GM23338 (cell line): ENCODE data around the gene FAF2. TPM values are rescaled to one million over a fixed set of nuclear protein-coding genes. Genes with fewer than 3 reads are reported as not detected.

Source experiments
- ATAC-seq: fragments of 200-7000 bp; cut with Tn5 transposase; 3 replicates; pipeline ENCODE4 v1.9.1; 2020
- DNase-seq: peaks from one replicate; pipeline ENCODE4 v3.0.0-alpha.2; 2015; ENCODE audit warnings: low spot score
- H2AFZ ChIP-seq: fragments of 200-600 bp; sonication (generic); 2 replicates; pipeline ENCODE4 v1.8.0; 2016; ENCODE audit warnings: antibody characterized with exemption, mild to moderate bottlenecking, moderate library complexity
- H3F3A ChIP-seq: fragments of 200-600 bp; sonication (generic); replicated peaks from 2 replicates; pipeline ENCODE4 v1.8.0; 2017; ENCODE audit warnings: antibody characterized with exemption, mixed run types, low read depth
- H3K27ac ChIP-seq: fragments of 200-600 bp; sonication (generic); 2 replicates; pipeline ENCODE4 v1.6.1; 2016; ENCODE audit warnings: low read depth
- H3K27me3 ChIP-seq: fragments of 200-600 bp; sonication (generic); 2 replicates; pipeline ENCODE4 v1.8.0; 2016; ENCODE audit warnings: mild to moderate bottlenecking, mixed run types, moderate library complexity; ENCODE audit not compliant: insufficient read depth
- H3K36me3 ChIP-seq: fragments of 200-600 bp; sonication (generic); 2 replicates; pipeline ENCODE4 v1.8.0; 2016; ENCODE audit warnings: mild to moderate bottlenecking; ENCODE audit not compliant: insufficient read depth
- H3K4me1 ChIP-seq: fragments of 200-600 bp; sonication (generic); 2 replicates; pipeline ENCODE4 v1.8.0; 2016; ENCODE audit warnings: mild to moderate bottlenecking, moderate library complexity; ENCODE audit not compliant: insufficient read depth
- H3K4me2 ChIP-seq: fragments of 200-600 bp; sonication (generic); 2 replicates; pipeline ENCODE4 v1.7.1; 2017; ENCODE audit warnings: mixed run types
- H3K4me3 ChIP-seq: fragments of 200-600 bp; sonication (generic); 2 replicates; pipeline ENCODE4 v1.6.1; 2016; ENCODE audit warnings: mixed run types
- H3K79me2 ChIP-seq: fragments of 200-600 bp; sonication (generic); replicated peaks from 2 replicates; pipeline ENCODE4 v1.8.0; 2017; ENCODE audit warnings: mild to moderate bottlenecking; ENCODE audit not compliant: insufficient read depth
- H3K9me2 ChIP-seq: fragments of 200-600 bp; sonication (generic); 2 replicates; pipeline ENCODE4 v1.8.0; 2017; ENCODE audit not compliant: insufficient read depth
- H4K20me1 ChIP-seq: fragments of 200-600 bp; sonication (generic); replicated peaks from 2 replicates; pipeline ENCODE4 v1.8.0; 2017; ENCODE audit warnings: mild to moderate bottlenecking; ENCODE audit not compliant: insufficient read depth
- H3K27ac Mint-ChIP-seq: 2 replicates; pipeline ENCODE4 v1.8.0; 2020; ENCODE audit warnings: inconsistent platforms, mild to moderate bottlenecking, moderate library complexity, mixed read lengths
- H3K27me3 Mint-ChIP-seq: 3 replicates; pipeline ENCODE4 v1.8.0; 2022; ENCODE audit warnings: low read depth, mild to moderate bottlenecking, moderate library complexity, mixed read lengths, inconsistent platforms; ENCODE audit not compliant: insufficient read depth, poor library complexity
- H3K36me3 Mint-ChIP-seq: 3 replicates; pipeline ENCODE4 v1.8.0; 2021; ENCODE audit warnings: low read depth, mild to moderate bottlenecking, inconsistent platforms, moderate library complexity, mixed read lengths
- H3K4me1 Mint-ChIP-seq: 3 replicates; pipeline ENCODE4 v1.8.0; 2020; ENCODE audit warnings: mild to moderate bottlenecking, inconsistent platforms, mixed read lengths
- H3K4me3 Mint-ChIP-seq: 3 replicates; pipeline ENCODE4 v1.8.0; 2021; ENCODE audit warnings: moderate library complexity, mild to moderate bottlenecking, inconsistent platforms, mixed read lengths
- H3K9me3 Mint-ChIP-seq: 3 replicates; pipeline ENCODE4 v1.8.0; 2020; ENCODE audit warnings: moderate library complexity, mild to moderate bottlenecking, inconsistent platforms, mixed read lengths
- CREB1 ChIP-seq: fragments of 250-450 bp; sonication (Bioruptor Pico); IDR thresholded peaks from 2 replicates; pipeline ENCODE4 v1.5.0; 2020; ENCODE audit warnings: low read depth, mild to moderate bottlenecking, moderate library complexity
- EZH2 ChIP-seq: fragments of 200-600 bp; sonication (generic); IDR thresholded peaks from one replicate; pipeline ENCODE4 v1.8.0; 2017; ENCODE audit warnings: antibody characterized with exemption, mild to moderate bottlenecking, low read depth; ENCODE audit not compliant: unreplicated experiment
- EZH2phosphoT487 ChIP-seq: fragments of 200-600 bp; sonication (generic); IDR thresholded peaks from one replicate; pipeline ENCODE4 v1.8.1; 2018; ENCODE audit warnings: antibody characterized with exemption; ENCODE audit not compliant: unreplicated experiment
- JUNB ChIP-seq: IDR thresholded peaks from one replicate; pipeline ENCODE4 v1.6.1; 2016; ENCODE audit warnings: antibody characterized with exemption; ENCODE audit not compliant: unreplicated experiment
- NANOG ChIP-seq: IDR thresholded peaks from 2 replicates; pipeline ENCODE4 v1.6.1; 2016; ENCODE audit warnings: antibody characterized with exemption, borderline replicate concordance
- POLR2AphosphoS5 ChIP-seq: IDR thresholded peaks from 2 replicates; pipeline ENCODE4 v1.6.1; 2016; ENCODE audit warnings: antibody characterized with exemption, low read depth
- STAT1 ChIP-seq: IDR thresholded peaks from one replicate; pipeline ENCODE4 v1.6.1; 2016; ENCODE audit warnings: antibody characterized with exemption; ENCODE audit not compliant: unreplicated experiment
- ZNF114 ChIP-seq: fragments of 250-450 bp; sonication (Bioruptor Pico); IDR thresholded peaks from 2 replicates; pipeline ENCODE4 v1.5.0; 2020; ENCODE audit warnings: mild to moderate bottlenecking, moderate library complexity
- ZNF331 ChIP-seq: fragments of 250-450 bp; sonication (Bioruptor Pico); IDR thresholded peaks from 2 replicates; pipeline ENCODE4 v1.5.0; 2020; ENCODE audit warnings: low read depth, mild to moderate bottlenecking, moderate library complexity
- polyA plus RNA-seq: library from polyadenylated mRNA; unstranded; fragments of >200 nt; fragmentation: Nextera tagmentation; extraction: Ambion mirVana; gene quantifications from 2 replicates; pipeline ENCODE4 v1.2.1, GENCODE V29; 2016
- total RNA-seq: library from RNA; depleted of rRNA; stranded (reverse); fragments of >200 nt; shearing (Covaris generic); gene quantifications from 2 replicates; pipeline ENCODE4 v1.2.3, GENCODE V29; 2014
- TF ChIP-seq, protein P1 (sequence below), 2 experiments: fragments of 200-600 bp in 1 of 2; sonication (generic) in 1 of 2; conservative IDR thresholded peaks; 2 replicates each; pipeline versions ENCODE4 v1.5.1 to v1.6.1; 2016 to 2017; ENCODE audit warnings: antibody characterized with exemption in 2 of 2, low read depth in 2 of 2, mild to moderate bottlenecking in 2 of 2, moderate library complexity in 1 of 2
- TF ChIP-seq, protein P2 (sequence below): fragments of 250-450 bp; sonication (Bioruptor Pico); IDR thresholded peaks from 2 replicates; pipeline ENCODE4 v1.5.0; 2020; ENCODE audit warnings: mild to moderate bottlenecking, moderate library complexity
- TF ChIP-seq, protein P3 (sequence below): IDR thresholded peaks from one replicate; pipeline ENCODE4 v1.6.1; 2018; ENCODE audit warnings: antibody characterized with exemption; ENCODE audit not compliant: unreplicated experiment
- TF ChIP-seq, protein P4 (sequence below): IDR thresholded peaks from 2 replicates; pipeline ENCODE4 v1.6.1; 2016; ENCODE audit warnings: antibody characterized with exemption

Gene FAF2
- total and polyA plus RNA-seq, 2 experiments from 2014 or later = 32.8 to 37.6 TPM

DNA sequence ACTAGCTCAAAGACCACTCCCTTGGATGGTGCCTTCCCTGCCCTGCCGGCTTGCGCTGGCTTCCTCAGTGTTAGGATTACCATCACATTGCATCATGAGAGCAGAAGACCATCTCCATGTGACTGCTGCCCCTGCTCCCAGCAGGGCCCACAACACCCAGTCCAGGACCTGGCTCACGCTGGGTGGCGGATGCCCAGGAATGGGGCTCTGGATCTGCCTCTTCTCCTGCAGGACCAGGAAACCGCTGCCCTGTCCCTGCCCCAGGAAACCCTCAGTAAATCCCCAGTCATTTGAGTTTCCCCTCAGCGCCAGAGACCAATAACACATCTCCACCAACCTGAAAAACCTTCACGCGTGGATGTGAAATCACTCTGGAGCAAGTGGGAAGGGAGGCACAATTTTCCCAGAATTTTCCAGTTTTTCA lies 92.3 kb downstream of the FAF2 start:
- H3K9me2 ChIP-seq = no peaks in the 10 kb centered on the region
- peaks cover 18% of the 10 kb centered on the region for H3F3A ChIP-seq
- peaks cover 30% of the 10 kb centered on the region for H3K4me1 ChIP-seq
- 0 out of 2 replicates have a peak overlapping the region, but pooled peaks have one; percentile 92 for H3K27ac ChIP-seq
- H3K27me3 Mint-ChIP-seq = peaks cover 32% of the 10 kb centered on the region
- no peak for DNase-seq
- H3K36me3 ChIP-seq = no peaks in the 10 kb centered on the region
- H3K36me3 Mint-ChIP-seq = peaks cover 7% of the 10 kb centered on the region
- TF ChIP-seq ZNF331 (CRISPR knock-in tag) = no peak
- TF ChIP-seq ZNF114 (CRISPR knock-in tag) = no peak
- no peak for TF ChIP-seq JUNB
- no peak for TF ChIP-seq CREB1
- TF ChIP-seq, protein P1, sequence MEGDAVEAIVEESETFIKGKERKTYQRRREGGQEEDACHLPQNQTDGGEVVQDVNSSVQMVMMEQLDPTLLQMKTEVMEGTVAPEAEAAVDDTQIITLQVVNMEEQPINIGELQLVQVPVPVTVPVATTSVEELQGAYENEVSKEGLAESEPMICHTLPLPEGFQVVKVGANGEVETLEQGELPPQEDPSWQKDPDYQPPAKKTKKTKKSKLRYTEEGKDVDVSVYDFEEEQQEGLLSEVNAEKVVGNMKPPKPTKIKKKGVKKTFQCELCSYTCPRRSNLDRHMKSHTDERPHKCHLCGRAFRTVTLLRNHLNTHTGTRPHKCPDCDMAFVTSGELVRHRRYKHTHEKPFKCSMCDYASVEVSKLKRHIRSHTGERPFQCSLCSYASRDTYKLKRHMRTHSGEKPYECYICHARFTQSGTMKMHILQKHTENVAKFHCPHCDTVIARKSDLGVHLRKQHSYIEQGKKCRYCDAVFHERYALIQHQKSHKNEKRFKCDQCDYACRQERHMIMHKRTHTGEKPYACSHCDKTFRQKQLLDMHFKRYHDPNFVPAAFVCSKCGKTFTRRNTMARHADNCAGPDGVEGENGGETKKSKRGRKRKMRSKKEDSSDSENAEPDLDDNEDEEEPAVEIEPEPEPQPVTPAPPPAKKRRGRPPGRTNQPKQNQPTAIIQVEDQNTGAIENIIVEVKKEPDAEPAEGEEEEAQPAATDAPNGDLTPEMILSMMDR (conservative IDR thresholded peaks at IDR 0.05; ENCODE audit: low read depth in 2 of 2) = no peak
- no peak for TF ChIP-seq STAT1
- no peak for TF ChIP-seq EZH2
- no peak for TF ChIP-seq POLR2AphosphoS5
- TF ChIP-seq, protein P2, sequence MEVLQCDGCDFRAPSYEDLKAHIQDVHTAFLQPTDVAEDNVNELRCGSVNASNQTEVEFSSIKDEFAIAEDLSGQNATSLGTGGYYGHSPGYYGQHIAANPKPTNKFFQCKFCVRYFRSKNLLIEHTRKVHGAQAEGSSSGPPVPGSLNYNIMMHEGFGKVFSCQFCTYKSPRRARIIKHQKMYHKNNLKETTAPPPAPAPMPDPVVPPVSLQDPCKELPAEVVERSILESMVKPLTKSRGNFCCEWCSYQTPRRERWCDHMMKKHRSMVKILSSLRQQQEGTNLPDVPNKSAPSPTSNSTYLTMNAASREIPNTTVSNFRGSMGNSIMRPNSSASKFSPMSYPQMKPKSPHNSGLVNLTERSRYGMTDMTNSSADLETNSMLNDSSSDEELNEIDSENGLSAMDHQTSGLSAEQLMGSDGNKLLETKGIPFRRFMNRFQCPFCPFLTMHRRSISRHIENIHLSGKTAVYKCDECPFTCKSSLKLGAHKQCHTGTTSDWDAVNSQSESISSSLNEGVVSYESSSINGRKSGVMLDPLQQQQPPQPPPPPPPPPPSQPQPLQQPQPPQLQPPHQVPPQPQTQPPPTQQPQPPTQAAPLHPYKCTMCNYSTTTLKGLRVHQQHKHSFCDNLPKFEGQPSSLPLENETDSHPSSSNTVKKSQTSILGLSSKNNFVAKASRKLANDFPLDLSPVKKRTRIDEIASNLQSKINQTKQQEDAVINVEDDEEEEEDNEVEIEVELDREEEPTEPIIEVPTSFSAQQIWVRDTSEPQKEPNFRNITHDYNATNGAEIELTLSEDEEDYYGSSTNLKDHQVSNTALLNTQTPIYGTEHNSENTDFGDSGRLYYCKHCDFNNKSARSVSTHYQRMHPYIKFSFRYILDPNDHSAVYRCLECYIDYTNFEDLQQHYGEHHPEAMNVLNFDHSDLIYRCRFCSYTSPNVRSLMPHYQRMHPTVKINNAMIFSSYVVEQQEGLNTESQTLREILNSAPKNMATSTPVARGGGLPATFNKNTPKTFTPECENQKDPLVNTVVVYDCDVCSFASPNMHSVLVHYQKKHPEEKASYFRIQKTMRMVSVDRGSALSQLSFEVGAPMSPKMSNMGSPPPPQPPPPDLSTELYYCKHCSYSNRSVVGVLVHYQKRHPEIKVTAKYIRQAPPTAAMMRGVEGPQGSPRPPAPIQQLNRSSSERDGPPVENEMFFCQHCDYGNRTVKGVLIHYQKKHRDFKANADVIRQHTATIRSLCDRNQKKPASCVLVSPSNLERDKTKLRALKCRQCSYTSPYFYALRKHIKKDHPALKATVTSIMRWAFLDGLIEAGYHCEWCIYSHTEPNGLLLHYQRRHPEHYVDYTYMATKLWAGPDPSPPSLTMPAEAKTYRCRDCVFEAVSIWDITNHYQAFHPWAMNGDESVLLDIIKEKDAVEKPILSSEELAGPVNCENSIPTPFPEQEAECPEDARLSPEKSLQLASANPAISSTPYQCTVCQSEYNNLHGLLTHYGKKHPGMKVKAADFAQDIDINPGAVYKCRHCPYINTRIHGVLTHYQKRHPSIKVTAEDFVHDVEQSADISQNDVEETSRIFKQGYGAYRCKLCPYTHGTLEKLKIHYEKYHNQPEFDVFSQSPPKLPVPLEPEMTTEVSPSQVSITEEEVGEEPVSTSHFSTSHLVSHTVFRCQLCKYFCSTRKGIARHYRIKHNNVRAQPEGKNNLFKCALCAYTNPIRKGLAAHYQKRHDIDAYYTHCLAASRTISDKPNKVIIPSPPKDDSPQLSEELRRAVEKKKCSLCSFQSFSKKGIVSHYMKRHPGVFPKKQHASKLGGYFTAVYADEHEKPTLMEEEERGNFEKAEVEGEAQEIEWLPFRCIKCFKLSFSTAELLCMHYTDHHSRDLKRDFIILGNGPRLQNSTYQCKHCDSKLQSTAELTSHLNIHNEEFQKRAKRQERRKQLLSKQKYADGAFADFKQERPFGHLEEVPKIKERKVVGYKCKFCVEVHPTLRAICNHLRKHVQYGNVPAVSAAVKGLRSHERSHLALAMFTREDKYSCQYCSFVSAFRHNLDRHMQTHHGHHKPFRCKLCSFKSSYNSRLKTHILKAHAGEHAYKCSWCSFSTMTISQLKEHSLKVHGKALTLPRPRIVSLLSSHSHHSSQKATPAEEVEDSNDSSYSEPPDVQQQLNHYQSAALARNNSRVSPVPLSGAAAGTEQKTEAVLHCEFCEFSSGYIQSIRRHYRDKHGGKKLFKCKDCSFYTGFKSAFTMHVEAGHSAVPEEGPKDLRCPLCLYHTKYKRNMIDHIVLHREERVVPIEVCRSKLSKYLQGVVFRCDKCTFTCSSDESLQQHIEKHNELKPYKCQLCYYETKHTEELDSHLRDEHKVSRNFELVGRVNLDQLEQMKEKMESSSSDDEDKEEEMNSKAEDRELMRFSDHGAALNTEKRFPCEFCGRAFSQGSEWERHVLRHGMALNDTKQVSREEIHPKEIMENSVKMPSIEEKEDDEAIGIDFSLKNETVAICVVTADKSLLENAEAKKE (CRISPR knock-in tag) = no peak
- TF ChIP-seq, protein P3, sequence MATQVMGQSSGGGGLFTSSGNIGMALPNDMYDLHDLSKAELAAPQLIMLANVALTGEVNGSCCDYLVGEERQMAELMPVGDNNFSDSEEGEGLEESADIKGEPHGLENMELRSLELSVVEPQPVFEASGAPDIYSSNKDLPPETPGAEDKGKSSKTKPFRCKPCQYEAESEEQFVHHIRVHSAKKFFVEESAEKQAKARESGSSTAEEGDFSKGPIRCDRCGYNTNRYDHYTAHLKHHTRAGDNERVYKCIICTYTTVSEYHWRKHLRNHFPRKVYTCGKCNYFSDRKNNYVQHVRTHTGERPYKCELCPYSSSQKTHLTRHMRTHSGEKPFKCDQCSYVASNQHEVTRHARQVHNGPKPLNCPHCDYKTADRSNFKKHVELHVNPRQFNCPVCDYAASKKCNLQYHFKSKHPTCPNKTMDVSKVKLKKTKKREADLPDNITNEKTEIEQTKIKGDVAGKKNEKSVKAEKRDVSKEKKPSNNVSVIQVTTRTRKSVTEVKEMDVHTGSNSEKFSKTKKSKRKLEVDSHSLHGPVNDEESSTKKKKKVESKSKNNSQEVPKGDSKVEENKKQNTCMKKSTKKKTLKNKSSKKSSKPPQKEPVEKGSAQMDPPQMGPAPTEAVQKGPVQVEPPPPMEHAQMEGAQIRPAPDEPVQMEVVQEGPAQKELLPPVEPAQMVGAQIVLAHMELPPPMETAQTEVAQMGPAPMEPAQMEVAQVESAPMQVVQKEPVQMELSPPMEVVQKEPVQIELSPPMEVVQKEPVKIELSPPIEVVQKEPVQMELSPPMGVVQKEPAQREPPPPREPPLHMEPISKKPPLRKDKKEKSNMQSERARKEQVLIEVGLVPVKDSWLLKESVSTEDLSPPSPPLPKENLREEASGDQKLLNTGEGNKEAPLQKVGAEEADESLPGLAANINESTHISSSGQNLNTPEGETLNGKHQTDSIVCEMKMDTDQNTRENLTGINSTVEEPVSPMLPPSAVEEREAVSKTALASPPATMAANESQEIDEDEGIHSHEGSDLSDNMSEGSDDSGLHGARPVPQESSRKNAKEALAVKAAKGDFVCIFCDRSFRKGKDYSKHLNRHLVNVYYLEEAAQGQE = no peak
- TF ChIP-seq, protein P4, sequence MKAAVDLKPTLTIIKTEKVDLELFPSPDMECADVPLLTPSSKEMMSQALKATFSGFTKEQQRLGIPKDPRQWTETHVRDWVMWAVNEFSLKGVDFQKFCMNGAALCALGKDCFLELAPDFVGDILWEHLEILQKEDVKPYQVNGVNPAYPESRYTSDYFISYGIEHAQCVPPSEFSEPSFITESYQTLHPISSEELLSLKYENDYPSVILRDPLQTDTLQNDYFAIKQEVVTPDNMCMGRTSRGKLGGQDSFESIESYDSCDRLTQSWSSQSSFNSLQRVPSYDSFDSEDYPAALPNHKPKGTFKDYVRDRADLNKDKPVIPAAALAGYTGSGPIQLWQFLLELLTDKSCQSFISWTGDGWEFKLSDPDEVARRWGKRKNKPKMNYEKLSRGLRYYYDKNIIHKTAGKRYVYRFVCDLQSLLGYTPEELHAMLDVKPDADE = no peak
- TF ChIP-seq NANOG = no peak
- no peak for TF ChIP-seq EZH2phosphoT487
- H3K9me3 Mint-ChIP-seq = peaks cover 2% of the 10 kb centered on the region; the same call in 1 of the 3 replicates
- peaks cover 49% of the 10 kb centered on the region for H3K4me1 Mint-ChIP-seq
- H3K79me2 ChIP-seq = peaks cover 18% of the 10 kb centered on the region
- no peak for ATAC-seq
- no peaks in the 10 kb centered on the region for H4K20me1 ChIP-seq
- no peak overlapping the region for H3K4me3 ChIP-seq
- H2AFZ ChIP-seq = no peak overlapping the region
- peak overlapping the region; percentile 88; the same call in 1 of the 2 replicates for H3K4me2 ChIP-seq
- no peaks in the 10 kb centered on the region for H3K27me3 ChIP-seq
- peak overlapping the region; percentile 6 for H3K27ac Mint-ChIP-seq
- peak overlapping the region; percentile 42; the same call in 1 of the 3 replicates for H3K4me3 Mint-ChIP-seq
